HG02759 (cell line): ENCODE data around the gene CDH23.

Source experiments
- ATAC-seq: cut with Tn5 transposase; IDR thresholded peaks from one replicate; pipeline ENCODE4 v1.9.1; 2021; ENCODE audit warnings: mild to moderate bottlenecking, moderate library complexity; ENCODE audit not compliant: unreplicated experiment

CDH23 gene

DNA sequence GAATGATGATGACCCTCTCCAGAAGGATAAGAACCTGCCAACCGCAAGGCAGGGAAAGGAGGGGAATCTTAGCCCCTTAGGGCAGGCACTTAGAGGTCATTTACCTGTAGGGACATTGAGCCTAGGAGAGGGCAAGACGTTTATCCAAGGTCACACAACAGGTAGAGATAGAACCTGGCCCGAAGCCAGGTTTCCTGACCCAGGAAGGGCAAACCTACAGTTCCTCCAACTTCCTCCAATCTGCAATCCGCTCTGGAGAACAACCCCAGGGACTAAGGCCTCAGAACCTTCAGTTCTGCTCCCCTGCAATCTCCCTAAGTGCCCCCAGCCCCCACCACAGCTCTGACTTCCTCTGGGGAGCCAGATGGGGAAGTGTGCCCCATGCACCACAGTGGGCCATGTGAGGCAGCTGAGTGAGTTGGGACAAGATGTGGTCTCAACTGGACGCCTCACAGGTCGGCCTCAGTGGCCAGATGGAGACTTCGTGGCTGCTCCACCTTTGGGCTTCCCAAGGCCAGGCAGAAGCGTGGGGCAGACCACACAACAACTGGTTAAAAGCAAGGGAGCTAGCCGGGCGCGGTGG, 455.7 kb downstream of the CDH23 start:
- no peak for ATAC-seq

DNA sequence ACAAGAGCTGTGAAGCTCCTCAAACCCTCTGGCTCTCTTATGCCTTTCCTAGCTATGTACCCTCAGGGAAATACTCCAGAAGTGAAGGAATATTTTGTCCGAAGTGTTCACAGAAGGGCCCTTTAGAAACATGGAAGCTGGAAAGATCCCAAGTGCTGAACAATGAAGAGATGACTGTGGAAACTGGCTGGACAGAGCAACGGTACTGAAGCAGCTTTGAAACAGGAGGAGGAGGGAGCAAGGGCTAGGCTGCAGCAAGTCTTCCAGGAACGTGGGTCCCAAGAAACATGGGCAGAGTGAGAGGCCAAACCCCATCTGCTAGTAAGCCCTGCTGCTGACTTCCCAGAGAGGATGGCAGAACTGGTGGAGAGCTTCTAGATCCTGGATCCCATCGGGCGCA, 457.3 kb downstream of the CDH23 start:
- no peak for ATAC-seq

DNA sequence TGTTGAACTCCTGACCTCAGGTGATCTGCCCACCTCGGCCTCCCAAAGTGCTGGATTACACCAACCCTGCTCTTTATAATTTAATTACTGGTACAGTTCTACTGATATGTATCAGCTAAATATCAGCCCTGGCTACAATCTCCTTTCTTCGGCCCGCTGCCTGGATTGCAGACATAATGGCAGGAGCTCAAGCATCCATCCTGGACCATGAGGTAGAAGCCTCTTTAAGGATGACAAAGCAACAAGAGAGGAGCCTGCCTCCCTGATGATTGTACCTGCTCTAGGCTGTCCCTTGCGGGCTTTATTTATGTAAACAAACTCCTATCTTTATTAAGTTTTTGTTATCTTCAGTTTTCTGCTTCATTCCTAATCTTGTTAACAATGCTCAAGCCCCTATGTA, 459.9 kb downstream of the CDH23 start:
- no peak for ATAC-seq

DNA sequence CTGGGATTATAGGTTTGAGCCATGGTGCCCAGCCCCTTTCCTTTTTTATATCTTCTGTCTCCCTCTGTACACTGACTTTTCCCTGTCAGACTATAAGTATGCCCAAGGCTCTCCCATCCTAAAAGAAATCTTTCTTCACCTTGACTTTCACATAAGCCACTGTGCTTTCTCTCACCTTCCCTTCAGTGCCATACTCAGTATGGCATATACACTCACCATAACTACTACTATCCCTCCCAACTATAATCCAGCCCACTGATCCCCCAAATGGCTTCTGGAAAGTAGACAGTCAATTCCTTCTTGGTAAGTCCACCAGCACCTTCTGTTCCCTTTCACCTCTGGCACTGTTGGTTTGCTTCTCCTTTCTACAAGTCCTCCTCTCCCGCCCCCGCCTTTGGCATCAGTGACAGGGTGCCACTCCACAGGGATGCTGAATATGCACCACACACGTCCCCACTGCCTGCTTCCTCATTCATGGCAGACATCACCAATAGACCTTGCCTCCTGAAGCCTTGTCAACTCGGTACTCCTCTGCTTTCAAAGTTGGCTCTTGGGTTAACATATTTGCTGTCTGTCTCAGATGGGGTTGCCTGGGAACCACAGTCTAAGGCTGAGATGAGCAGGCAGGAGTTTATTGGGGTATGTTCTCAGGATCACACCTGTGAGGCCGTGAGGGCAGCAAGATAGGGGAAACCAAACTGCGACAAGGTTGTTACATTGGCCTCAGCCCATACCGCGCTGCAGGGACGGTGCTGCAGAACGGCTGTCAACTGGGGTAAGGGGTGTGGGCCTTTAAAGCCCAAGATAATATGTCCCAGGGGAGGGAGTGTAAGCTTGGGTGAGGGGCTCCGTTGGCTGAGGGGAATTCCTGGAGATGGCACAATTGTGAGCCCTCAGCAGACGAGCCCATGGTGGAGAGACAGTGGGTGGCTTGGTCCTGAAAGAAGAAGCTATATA, 461.5 kb downstream of the CDH23 start:
- no peak for ATAC-seq

DNA sequence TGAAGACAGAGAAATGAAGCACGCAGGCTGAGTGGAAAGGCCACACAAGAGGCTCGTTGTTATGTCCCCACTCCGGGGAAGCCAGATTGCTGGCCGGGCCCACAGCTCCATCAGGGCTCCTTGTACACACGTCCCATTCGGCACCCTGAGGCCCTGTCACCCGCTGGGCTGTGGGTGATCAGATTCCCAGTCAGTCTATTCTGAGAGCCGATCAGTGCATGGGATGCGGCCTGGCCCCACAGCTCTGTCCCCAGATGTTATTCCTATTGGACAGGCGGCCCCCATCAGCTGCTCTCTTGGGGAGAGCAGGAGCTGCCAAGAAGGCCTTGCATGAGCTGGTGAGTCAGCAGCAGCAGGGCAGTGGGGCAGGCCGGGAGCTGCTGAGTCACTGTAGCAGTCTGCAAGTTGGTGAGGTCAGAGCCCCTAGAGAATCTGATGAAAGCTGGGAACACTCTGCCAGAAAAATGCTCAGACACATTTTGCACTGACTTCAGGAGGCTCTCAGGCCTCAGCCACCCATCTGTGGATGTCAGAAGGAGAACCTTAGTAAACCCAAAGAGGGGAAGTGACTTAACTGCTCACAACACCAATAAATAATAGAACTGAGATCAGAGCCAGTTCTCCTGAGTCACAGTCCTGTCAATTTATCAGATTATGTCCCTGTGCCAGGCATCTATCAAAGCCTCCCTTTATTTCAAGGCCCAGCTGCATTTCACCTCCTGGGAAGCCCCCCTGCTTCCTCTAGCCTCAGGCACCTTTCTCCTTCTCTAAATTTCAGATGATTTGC, 463.7 kb downstream of the CDH23 start:
- peak; percentile 69 for ATAC-seq

DNA sequence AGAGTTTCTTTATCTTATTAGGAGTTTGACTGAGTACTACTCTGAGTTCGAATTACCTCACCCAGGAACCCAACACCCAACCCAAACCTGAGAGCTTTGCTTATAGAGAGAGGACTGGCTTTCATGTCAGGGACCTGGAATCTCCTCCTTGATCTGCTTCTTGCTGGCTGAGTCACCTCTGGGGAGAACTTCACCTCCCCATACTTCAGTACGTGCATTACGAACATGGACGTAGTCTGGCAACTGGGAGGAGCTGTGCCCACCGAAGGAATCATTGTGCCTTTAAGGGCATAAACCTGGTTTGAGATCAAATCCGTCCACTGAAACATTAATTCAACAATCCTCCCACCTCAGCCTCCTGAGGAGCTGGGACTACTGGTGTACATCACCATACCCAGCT, 466.5 kb downstream of the CDH23 start:
- ATAC-seq, result no peak

DNA sequence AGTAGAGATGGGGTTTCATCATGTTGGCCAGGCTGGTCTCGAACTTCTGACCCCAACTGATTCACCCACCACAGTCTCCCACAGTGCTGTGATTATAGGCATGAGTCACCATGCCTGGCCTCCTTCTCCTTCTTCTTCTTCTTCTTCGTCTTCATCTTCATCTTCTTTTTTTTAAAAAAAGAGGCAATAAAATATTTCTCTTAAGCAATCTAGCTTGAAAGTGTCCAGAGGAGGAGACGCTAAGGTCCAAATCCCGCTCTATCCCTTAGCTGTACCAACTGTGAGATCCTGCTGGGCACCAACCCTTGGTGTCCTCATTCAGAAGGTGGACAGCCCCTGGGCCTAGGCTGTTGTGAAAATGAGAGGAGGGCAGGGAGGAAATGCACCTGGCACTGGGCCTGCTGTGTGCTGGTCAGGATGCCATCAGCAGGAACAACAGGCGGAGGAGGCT, 468.2 kb downstream of the CDH23 start:
- no peak for ATAC-seq
